ENCODE results near the gene AP4E1. TPM values are rescaled to one million over a fixed set of nuclear protein-coding genes. Genes with fewer than 3 reads are reported as not detected.

AP4E1 gene
- polyA plus RNA-seq, 1 donor from 2014 or later, result 8.6 TPM

DNA sequence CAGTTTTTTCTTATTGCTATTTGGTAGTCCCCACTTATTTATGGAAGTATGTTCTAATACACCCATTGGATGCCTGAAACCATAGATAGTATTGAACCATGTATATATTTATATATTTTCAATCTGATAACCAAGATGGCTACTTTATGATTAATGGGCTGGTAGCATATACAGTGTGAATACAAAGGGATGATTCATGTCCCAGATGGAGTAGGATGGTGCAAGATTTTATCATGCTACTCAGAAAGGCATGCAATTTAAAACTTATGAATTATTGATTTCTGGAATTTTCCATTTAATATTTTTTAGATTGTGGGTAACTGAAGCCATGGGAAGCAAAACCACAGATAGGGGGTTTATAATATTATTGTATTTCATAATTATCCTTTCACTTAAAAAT is 35.2 kb downstream of the AP4E1 start:
- Histone ChIP-seq H3K79me2 (replicated peaks; ENCODE audit: insufficient read depth, low read length) (no peaks in the 10 kb centered on the region), H3K27ac (ENCODE audit: low read length) (no peak overlapping the region), H3K4me2 (ENCODE audit: low read length) (no peak overlapping the region), H3K4me3 (ENCODE audit: low read length) (no peak overlapping the region), H2AFZ (ENCODE audit: low read depth, low read length) (no peak overlapping the region), H3K9me2 (ENCODE audit: insufficient read depth, low read length) (no peaks in the 10 kb centered on the region), H3F3A (ENCODE audit: insufficient read depth, low read length, poor library complexity, severe bottlenecking) (no peaks in the 10 kb centered on the region), H3K36me3 (ENCODE audit: insufficient read depth, low read length) (no peaks in the 10 kb centered on the region), H3K9ac (ENCODE audit: low read length) (no peak overlapping the region), H3K27me3 (ENCODE audit: insufficient read depth, low read depth, low read length) (no peaks in the 10 kb centered on the region), H4K20me1 (ENCODE audit: insufficient read depth) (no peaks in the 10 kb centered on the region), H3K9me3 (ENCODE audit: low read length) (no peaks in the 10 kb centered on the region)
- TF ChIP-seq MXI1 (conservative IDR thresholded peaks at IDR 0.05; ENCODE audit: poor library complexity, severe bottlenecking) (no peak), TAF1 (IDR thresholded peaks at IDR 0.05; ENCODE audit: low read depth) (no peak), POLR2AphosphoS5 (IDR thresholded peaks at IDR 0.05) (no peak), SMC3 (conservative IDR thresholded peaks at IDR 0.05; ENCODE audit: poor library complexity) (no peak), RAD21 (conservative IDR thresholded peaks at IDR 0.05) (no peak), EZH2 (IDR thresholded peaks at IDR 0.05; ENCODE audit: borderline replicate concordance, insufficient read depth, low read length, poor library complexity, severe bottlenecking) (no peak), EP300 (conservative IDR thresholded peaks at IDR 0.05; ENCODE audit: poor library complexity, severe bottlenecking) (no peak)
- TF ChIP-seq, protein P1, sequence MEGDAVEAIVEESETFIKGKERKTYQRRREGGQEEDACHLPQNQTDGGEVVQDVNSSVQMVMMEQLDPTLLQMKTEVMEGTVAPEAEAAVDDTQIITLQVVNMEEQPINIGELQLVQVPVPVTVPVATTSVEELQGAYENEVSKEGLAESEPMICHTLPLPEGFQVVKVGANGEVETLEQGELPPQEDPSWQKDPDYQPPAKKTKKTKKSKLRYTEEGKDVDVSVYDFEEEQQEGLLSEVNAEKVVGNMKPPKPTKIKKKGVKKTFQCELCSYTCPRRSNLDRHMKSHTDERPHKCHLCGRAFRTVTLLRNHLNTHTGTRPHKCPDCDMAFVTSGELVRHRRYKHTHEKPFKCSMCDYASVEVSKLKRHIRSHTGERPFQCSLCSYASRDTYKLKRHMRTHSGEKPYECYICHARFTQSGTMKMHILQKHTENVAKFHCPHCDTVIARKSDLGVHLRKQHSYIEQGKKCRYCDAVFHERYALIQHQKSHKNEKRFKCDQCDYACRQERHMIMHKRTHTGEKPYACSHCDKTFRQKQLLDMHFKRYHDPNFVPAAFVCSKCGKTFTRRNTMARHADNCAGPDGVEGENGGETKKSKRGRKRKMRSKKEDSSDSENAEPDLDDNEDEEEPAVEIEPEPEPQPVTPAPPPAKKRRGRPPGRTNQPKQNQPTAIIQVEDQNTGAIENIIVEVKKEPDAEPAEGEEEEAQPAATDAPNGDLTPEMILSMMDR (IDR thresholded peaks at IDR 0.05; ENCODE audit: poor library complexity, severe bottlenecking), result no peak
- TF ChIP-seq, protein P2, sequence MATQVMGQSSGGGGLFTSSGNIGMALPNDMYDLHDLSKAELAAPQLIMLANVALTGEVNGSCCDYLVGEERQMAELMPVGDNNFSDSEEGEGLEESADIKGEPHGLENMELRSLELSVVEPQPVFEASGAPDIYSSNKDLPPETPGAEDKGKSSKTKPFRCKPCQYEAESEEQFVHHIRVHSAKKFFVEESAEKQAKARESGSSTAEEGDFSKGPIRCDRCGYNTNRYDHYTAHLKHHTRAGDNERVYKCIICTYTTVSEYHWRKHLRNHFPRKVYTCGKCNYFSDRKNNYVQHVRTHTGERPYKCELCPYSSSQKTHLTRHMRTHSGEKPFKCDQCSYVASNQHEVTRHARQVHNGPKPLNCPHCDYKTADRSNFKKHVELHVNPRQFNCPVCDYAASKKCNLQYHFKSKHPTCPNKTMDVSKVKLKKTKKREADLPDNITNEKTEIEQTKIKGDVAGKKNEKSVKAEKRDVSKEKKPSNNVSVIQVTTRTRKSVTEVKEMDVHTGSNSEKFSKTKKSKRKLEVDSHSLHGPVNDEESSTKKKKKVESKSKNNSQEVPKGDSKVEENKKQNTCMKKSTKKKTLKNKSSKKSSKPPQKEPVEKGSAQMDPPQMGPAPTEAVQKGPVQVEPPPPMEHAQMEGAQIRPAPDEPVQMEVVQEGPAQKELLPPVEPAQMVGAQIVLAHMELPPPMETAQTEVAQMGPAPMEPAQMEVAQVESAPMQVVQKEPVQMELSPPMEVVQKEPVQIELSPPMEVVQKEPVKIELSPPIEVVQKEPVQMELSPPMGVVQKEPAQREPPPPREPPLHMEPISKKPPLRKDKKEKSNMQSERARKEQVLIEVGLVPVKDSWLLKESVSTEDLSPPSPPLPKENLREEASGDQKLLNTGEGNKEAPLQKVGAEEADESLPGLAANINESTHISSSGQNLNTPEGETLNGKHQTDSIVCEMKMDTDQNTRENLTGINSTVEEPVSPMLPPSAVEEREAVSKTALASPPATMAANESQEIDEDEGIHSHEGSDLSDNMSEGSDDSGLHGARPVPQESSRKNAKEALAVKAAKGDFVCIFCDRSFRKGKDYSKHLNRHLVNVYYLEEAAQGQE (IDR thresholded peaks at IDR 0.05; ENCODE audit: borderline replicate concordance), result no peak

DNA sequence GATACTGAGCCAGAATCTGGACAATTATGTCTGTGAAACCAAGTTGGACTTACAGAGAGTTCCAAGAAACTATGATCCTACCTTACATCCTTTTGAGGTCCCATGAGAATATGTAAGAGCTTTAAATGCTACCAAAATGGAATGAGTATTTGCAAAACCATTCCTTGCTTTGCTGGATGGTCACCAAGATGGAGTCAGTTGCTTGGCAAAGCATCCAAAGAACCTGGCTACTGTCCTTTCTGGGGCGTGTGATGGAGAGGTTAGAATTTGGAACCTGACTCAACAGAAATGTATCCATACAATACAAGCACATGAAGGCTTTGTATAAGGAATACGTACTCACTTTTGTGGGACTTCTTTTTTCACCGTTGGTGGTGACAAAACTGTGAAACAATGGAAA is 36.2 kb downstream of the AP4E1 start:
- Histone ChIP-seq H3K36me3 (ENCODE audit: insufficient read depth, low read length) (no peaks in the 10 kb centered on the region), H3K27ac (ENCODE audit: low read length) (no peak overlapping the region), H3K4me3 (ENCODE audit: low read length) (no peak overlapping the region), H3K27me3 (ENCODE audit: insufficient read depth, low read depth, low read length) (no peaks in the 10 kb centered on the region), H3K9ac (ENCODE audit: low read length) (no peak overlapping the region), H3K9me2 (ENCODE audit: insufficient read depth, low read length) (no peaks in the 10 kb centered on the region), H3F3A (ENCODE audit: insufficient read depth, low read length, poor library complexity, severe bottlenecking) (no peaks in the 10 kb centered on the region), H3K79me2 (replicated peaks; ENCODE audit: insufficient read depth, low read length) (no peaks in the 10 kb centered on the region), H2AFZ (ENCODE audit: low read depth, low read length) (no peak overlapping the region), H3K4me2 (ENCODE audit: low read length) (no peak overlapping the region), H4K20me1 (ENCODE audit: insufficient read depth) (no peaks in the 10 kb centered on the region), H3K9me3 (ENCODE audit: low read length) (no peaks in the 10 kb centered on the region)
- TF ChIP-seq MXI1 (conservative IDR thresholded peaks at IDR 0.05; ENCODE audit: poor library complexity, severe bottlenecking) (no peak), SMC3 (conservative IDR thresholded peaks at IDR 0.05; ENCODE audit: poor library complexity) (no peak), EZH2 (IDR thresholded peaks at IDR 0.05; ENCODE audit: borderline replicate concordance, insufficient read depth, low read length, poor library complexity, severe bottlenecking) (no peak), EP300 (conservative IDR thresholded peaks at IDR 0.05; ENCODE audit: poor library complexity, severe bottlenecking) (no peak), RAD21 (conservative IDR thresholded peaks at IDR 0.05) (no peak), POLR2AphosphoS5 (IDR thresholded peaks at IDR 0.05) (no peak), TAF1 (IDR thresholded peaks at IDR 0.05; ENCODE audit: low read depth) (no peak)
- TF ChIP-seq, protein P1 (IDR thresholded peaks at IDR 0.05; ENCODE audit: poor library complexity, severe bottlenecking), result no peak
- TF ChIP-seq, protein P2 (IDR thresholded peaks at IDR 0.05; ENCODE audit: borderline replicate concordance), result no peak
